GM21390 (cell line): ENCODE results near the gene TBC1D22A.
"Not testable (repeated sequence)": the region's sequence is repeated elsewhere in the genome, so short reads cannot be mapped to it uniquely, and the experiment has no call there.

Experiments used
- ATAC-seq: cut with Tn5 transposase; IDR thresholded peaks from one replicate; pipeline ENCODE4 v1.9.1; 2021; ENCODE audit not compliant: unreplicated experiment

Gene TBC1D22A

GRCh38 chr22:46762238-46763050 lies at the start of gene TBC1D22A:
Gene TBC1D22A (plus strand): TSS chr22:46762650. CDS start chr22:46762787, 137 bp downstream.
- peak; percentile 69 for ATAC-seq

GRCh38 chr22:46714550-46714949 lies 47.9 kb upstream of the TBC1D22A start:
- ATAC-seq = no peak

- no peak for ATAC-seq
Observed at GRCh38 chr22:46719921-46720320, 42.5 kb upstream of the TBC1D22A start.

GRCh38 chr22:46721501-46722085 lies 40.9 kb upstream of the TBC1D22A start:
- no peak for ATAC-seq

- ATAC-seq = no peak
Observed at GRCh38 chr22:46723882-46724281, 38.6 kb upstream of the TBC1D22A start.

- ATAC-seq = no peak
Observed at GRCh38 chr22:46725096-46725495, 37.4 kb upstream of the TBC1D22A start.

GRCh38 chr22:46726066-46726985 lies 36.1 kb upstream of the TBC1D22A start:
- no peak for ATAC-seq

- ATAC-seq = no peak
Observed at GRCh38 chr22:46726986-46727317, 35.5 kb upstream of the TBC1D22A start.

- ATAC-seq = no peak
Observed at GRCh38 chr22:46727813-46728364, 34.6 kb upstream of the TBC1D22A start.

GRCh38 chr22:46728470-46728869 lies 34.0 kb upstream of the TBC1D22A start:
- ATAC-seq = no peak

GRCh38 chr22:46730568-46731245 lies 31.7 kb upstream of the TBC1D22A start:
- no peak for ATAC-seq

GRCh38 chr22:46731246-46732040 lies 31.0 kb upstream of the TBC1D22A start:
- no peak for ATAC-seq

- ATAC-seq = no peak
Observed at GRCh38 chr22:46732041-46732379, 30.4 kb upstream of the TBC1D22A start.

GRCh38 chr22:46732513-46732912 lies 29.9 kb upstream of the TBC1D22A start:
- no peak for ATAC-seq

- ATAC-seq = not testable (repeated sequence)
Observed at GRCh38 chr22:46734213-46734722, 28.2 kb upstream of the TBC1D22A start.

GRCh38 chr22:46734830-46735453 lies 27.5 kb upstream of the TBC1D22A start:
- no peak for ATAC-seq

- ATAC-seq = no peak
Observed at GRCh38 chr22:46735747-46736608, 26.5 kb upstream of the TBC1D22A start.

- no peak for ATAC-seq
Observed at GRCh38 chr22:46736705-46737104, 25.7 kb upstream of the TBC1D22A start.
